HG03039 (cell line): ENCODE data around the gene RAB11FIP5.
"Not testable (repeated sequence)": the region's sequence is repeated elsewhere in the genome, so short reads cannot be mapped to it uniquely, and the experiment has no call there.

Experiments used
- ATAC-seq: cut with Tn5 transposase; IDR thresholded peaks from one replicate; pipeline ENCODE4 v1.9.1; 2021; ENCODE audit warnings: mild to moderate bottlenecking, moderate library complexity; ENCODE audit not compliant: unreplicated experiment

RAB11FIP5 gene

GRCh38 chr2:73111073-73112025, 1.4 kb downstream of the RAB11FIP5 start:
- no peak for ATAC-seq

DNA sequence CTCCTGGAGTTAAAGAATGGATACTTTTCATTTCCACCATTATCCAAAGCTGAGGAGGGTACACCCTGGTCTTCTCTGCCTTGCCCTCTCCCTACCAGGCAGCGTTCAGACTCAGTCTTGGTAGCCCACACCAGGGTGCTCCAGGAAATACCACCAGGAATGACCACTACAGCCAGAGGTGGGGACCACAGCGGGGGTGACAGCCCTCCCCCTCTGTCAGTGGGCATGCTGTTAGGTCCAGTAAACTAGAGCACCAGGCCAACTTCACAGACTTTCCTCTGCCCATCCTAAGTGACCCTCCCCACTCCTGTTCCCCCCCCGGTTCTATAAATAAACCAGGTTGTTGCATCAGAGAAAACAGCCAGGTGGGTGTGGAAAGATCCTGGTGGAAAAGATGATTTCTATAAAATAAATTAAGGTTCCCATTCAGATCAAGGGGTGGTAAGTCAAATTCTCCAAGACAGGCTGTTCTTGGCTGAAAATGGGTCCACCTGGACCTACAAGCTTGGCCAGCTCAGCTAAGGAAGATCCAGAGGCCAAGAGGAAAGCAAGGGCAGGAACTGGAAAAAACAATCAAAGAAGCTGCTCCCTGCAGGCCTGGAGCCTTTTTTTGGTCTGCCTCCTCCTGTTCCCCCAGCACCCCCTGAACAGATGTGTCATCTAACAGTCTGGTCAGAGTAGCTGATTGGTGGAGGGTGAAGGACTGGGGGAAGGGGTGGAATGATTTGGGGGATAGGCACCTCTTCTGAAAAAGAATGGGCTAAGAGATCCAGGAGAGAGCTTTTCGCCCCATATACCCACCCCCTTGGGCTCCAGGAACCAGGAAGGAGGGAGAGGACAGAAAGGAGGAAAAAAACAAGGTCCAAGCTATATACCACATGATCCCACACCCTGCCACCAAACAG, 2.3 kb downstream of the RAB11FIP5 start:
- no peak for ATAC-seq

DNA sequence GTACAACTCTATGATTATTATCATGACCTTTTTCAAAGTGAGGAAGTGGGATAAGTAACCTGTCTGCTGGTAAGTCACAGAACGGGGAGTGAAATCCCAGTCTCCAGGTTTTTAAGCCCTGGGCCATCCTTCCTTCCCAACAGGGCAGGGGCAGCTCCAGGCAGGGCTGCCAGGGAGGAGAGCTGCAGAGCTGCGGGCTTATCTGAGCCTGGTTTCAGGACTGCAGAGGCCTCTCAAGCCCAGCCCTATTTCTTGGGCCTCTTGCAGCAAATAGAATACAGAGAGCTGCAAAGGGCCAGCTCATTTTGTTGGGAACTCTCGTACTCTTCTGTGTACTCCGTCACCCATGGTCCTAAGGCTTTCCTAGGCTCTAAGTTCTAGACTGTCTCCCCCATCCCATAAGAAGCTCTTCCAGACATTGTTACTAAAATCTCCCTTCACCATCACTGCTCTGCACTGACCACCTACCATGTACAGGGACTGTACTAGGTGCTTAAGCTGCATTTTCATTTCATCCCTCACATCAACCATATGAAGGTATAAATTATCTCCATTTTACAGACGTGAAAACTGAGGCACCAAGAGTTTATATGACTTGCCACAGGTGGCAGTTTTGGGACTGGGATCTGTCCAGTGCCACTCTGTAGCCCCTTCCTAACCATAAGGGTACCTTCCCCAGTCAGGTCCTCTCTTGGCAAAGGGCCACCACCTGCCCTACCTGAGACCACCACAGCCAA, 3.1 kb downstream of the RAB11FIP5 start:
- no peak for ATAC-seq

GRCh38 chr2:73107211-73107926, 5.4 kb downstream of the RAB11FIP5 start:
- ATAC-seq = no peak

GRCh38 chr2:73106791-73107190, 6.0 kb downstream of the RAB11FIP5 start:
- ATAC-seq = no peak

GRCh38 chr2:73105511-73105971, 7.2 kb downstream of the RAB11FIP5 start:
- no peak for ATAC-seq

GRCh38 chr2:73104933-73105332, 7.8 kb downstream of the RAB11FIP5 start:
- no peak for ATAC-seq

- ATAC-seq = no peak
Measured at GRCh38 chr2:73103018-73103542, 9.7 kb downstream of the RAB11FIP5 start.

DNA sequence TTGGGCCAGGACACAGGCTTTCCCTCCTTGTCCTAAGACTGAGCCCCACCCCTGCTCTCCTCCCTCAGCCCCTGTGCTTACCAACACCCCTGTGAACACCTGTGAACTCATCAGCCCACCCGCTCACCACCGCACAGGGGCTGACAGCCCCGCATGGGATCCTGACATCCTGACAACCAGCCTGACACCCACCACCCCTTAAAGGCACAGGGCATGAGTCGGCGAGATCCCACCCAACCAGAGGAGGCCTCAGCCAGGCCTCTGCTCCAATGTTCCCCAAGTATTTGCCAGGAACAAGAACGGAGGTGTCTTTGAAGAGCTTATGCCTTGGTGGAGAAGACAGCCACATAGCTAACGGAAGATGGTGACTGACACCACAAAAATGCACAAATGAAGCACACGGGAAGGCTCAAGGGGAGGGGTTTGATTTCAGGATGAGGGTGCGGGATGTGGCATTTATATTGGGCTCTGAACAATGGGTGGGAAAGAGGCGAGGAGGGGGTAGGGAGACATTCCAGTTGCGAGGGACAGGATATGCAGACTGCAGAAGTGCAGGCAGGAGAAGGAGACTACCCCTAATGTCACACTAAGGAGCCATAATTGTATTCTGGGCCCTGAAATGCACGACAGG, 11.0 kb downstream of the RAB11FIP5 start:
- no peak for ATAC-seq

DNA sequence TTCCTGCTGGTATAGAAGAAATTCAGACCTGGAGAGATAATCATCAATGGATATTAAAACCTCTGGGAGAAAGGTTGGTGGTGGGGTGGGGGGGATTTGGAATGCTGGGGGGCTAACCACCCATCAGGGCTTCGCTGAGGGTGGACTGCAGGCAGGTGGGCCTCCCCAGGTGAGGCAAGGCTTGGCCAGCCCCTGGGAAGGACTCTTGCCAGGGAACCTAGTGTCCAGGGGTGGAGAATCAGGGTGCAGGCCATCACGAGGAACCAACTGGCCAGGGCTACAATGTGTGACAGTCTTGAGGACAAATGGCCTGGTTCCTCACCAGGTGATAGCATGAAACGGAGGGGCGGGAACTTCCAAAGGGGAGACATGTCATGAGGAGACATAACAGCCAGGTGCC, 11.8 kb downstream of the RAB11FIP5 start:
- ATAC-seq = no peak

DNA sequence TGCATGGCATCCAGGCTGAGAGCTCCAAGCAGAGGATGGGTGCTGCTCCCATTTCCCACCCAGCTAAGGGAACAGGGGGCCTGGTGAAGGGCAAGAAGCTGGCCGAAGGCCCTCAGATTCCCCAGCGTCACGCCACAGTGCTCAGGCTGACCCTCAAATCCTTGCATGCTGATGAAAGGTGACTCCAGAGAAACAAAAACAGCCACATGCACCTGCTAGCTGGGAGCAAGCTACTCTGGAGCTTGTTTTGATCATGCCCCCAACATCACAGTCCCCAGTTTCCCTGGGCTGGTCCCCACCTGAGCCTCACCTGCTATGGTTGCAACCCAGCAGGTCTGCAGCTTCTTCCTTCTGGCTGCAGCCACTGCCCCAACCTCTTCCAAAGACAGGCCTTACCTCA, 13.3 kb downstream of the RAB11FIP5 start:
- ATAC-seq = no peak

- no peak for ATAC-seq
Measured at GRCh38 chr2:73095910-73096309, 16.8 kb downstream of the RAB11FIP5 start.

- not testable (repeated sequence) for ATAC-seq
Measured at GRCh38 chr2:73093601-73094218, 19.0 kb downstream of the RAB11FIP5 start.

- ATAC-seq = no peak
Measured at GRCh38 chr2:73092146-73092783, 20.5 kb downstream of the RAB11FIP5 start.

DNA sequence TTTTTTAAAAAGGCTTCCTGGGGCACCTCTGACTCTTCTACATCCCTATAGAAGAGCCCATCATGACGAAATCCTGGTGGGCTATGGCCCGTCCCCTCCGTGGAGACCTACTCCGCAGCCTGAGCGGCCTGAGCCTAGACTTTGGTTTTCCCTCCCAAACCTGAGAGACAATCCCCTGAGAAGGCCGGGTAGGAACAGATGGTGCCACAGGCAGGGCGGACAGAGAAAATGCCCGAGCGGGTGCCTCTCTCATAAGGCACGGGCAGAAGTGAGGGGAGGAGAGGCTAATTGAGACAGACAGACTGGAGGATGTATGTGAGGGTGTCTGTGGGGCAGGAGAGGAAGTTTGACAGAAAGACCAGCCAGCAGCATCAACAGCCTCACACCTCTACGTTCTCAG, 21.1 kb downstream of the RAB11FIP5 start:
- ATAC-seq = no peak

- ATAC-seq = no peak
Measured at GRCh38 chr2:73091164-73091563, 21.6 kb downstream of the RAB11FIP5 start.

GRCh38 chr2:73089270-73090030, 23.3 kb downstream of the RAB11FIP5 start:
- no peak for ATAC-seq

- ATAC-seq = no peak
Measured at GRCh38 chr2:73088703-73089102, 24.0 kb downstream of the RAB11FIP5 start.
